Measurements from ENCODE around the gene CANX. TPM values are rescaled to one million over a fixed set of nuclear protein-coding genes. Genes with fewer than 3 reads are reported as not detected.

The CANX gene
- total and polyA plus RNA-seq, 2 of the 13 experiments (the other 11 are each of a cell fraction or from before 2014, with no cell fraction given), result 477 to 680 TPM

DNA sequence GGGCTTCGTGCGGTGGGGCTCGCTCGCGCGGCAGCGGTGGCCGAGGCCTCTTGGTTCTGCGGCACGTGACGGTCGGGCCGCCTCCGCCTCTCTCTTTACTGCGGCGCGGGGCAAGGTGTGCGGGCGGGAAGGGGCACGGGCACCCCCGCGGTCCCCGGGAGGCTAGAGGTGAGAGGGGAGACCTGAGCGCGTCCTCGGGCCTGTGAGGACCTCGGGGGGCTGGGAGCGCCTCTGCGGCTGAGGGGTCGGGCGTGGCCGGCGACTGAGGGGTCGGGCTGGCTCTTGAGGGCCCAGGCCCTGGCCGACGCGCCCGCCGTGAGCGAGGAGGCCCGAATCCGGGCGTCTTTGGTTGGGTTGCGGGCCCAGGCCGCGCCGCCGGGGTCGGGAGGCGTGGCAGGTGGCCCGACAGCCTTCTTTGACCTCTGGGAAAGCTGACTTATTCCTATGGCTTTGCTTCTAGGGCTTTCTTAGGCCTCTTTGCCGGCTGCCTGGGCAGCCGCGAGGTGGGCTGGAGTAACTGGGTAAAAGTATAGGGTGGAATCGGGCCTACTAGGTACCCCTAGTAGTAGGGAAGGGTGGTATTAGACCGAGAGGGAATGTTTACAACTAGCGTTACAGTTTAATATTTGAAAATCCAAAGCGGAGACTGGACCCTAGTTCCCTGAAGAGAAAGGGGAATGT, at the start of gene CANX (continued):
- TF ChIP-seq, protein P1, sequence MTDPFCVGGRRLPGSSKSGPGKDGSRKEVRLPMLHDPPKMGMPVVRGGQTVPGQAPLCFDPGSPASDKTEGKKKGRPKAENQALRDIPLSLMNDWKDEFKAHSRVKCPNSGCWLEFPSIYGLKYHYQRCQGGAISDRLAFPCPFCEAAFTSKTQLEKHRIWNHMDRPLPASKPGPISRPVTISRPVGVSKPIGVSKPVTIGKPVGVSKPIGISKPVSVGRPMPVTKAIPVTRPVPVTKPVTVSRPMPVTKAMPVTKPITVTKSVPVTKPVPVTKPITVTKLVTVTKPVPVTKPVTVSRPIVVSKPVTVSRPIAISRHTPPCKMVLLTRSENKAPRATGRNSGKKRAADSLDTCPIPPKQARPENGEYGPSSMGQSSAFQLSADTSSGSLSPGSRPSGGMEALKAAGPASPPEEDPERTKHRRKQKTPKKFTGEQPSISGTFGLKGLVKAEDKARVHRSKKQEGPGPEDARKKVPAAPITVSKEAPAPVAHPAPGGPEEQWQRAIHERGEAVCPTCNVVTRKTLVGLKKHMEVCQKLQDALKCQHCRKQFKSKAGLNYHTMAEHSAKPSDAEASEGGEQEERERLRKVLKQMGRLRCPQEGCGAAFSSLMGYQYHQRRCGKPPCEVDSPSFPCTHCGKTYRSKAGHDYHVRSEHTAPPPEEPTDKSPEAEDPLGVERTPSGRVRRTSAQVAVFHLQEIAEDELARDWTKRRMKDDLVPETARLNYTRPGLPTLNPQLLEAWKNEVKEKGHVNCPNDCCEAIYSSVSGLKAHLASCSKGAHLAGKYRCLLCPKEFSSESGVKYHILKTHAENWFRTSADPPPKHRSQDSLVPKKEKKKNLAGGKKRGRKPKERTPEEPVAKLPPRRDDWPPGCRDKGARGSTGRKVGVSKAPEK (CRISPR knock-in tag; IDR thresholded peaks at IDR 0.05; ENCODE audit: borderline replicate concordance), result no peak
- TF ChIP-seq ZBTB20 (CRISPR knock-in tag; IDR thresholded peaks at IDR 0.05; ENCODE audit: borderline replicate concordance, low read depth) (no peak), ZNF563 (CRISPR knock-in tag; IDR thresholded peaks at IDR 0.05) (peak; percentile 85), ZNF337 (CRISPR knock-in tag; IDR thresholded peaks at IDR 0.05; ENCODE audit: borderline replicate concordance, low read depth) (no peak), JUNB (CRISPR knock-in tag; IDR thresholded peaks at IDR 0.05; ENCODE audit: borderline replicate concordance) (no peak), GABPB1 (CRISPR knock-in tag; IDR thresholded peaks at IDR 0.05) (peak; percentile 58; the same call in 1 of the 2 replicates), SMARCE1 (IDR thresholded peaks at IDR 0.05; ENCODE audit: borderline replicate concordance) (no peak), AHR (CRISPR knock-in tag; IDR thresholded peaks at IDR 0.05) (peak; percentile 37; the same call in 1 of the 2 replicates), SALL1 (CRISPR knock-in tag; IDR thresholded peaks at IDR 0.05) (no peak; the same call in 1 of the 2 replicates), THYN1 (CRISPR knock-in tag; IDR thresholded peaks at IDR 0.05; ENCODE audit: borderline replicate concordance, low read depth) (0 out of 2 replicates have a peak, but pooled peaks have one; percentile 5), ZNF367 (CRISPR knock-in tag; IDR thresholded peaks at IDR 0.05; ENCODE audit: borderline replicate concordance) (no peak), SSRP1 (CRISPR knock-in tag; IDR thresholded peaks at IDR 0.05) (no peak), ZNF484 (CRISPR knock-in tag; IDR thresholded peaks at IDR 0.05; ENCODE audit: borderline replicate concordance, low read depth) (no peak), JDP2 (CRISPR knock-in tag; IDR thresholded peaks at IDR 0.05; ENCODE audit: borderline replicate concordance) (no peak)
- TF ChIP-seq, protein P2, sequence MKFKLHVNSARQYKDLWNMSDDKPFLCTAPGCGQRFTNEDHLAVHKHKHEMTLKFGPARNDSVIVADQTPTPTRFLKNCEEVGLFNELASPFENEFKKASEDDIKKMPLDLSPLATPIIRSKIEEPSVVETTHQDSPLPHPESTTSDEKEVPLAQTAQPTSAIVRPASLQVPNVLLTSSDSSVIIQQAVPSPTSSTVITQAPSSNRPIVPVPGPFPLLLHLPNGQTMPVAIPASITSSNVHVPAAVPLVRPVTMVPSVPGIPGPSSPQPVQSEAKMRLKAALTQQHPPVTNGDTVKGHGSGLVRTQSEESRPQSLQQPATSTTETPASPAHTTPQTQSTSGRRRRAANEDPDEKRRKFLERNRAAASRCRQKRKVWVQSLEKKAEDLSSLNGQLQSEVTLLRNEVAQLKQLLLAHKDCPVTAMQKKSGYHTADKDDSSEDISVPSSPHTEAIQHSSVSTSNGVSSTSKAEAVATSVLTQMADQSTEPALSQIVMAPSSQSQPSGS (CRISPR knock-in tag; IDR thresholded peaks at IDR 0.05), result no peak
- TF ChIP-seq, protein P3, sequence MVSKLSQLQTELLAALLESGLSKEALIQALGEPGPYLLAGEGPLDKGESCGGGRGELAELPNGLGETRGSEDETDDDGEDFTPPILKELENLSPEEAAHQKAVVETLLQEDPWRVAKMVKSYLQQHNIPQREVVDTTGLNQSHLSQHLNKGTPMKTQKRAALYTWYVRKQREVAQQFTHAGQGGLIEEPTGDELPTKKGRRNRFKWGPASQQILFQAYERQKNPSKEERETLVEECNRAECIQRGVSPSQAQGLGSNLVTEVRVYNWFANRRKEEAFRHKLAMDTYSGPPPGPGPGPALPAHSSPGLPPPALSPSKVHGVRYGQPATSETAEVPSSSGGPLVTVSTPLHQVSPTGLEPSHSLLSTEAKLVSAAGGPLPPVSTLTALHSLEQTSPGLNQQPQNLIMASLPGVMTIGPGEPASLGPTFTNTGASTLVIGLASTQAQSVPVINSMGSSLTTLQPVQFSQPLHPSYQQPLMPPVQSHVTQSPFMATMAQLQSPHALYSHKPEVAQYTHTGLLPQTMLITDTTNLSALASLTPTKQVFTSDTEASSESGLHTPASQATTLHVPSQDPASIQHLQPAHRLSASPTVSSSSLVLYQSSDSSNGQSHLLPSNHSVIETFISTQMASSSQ (IDR thresholded peaks at IDR 0.05; ENCODE audit: low read depth), result no peak
- TF ChIP-seq, protein P3 (CRISPR knock-in tag; IDR thresholded peaks at IDR 0.05; ENCODE audit: borderline replicate concordance), result no peak
- TF ChIP-seq, protein P4, sequence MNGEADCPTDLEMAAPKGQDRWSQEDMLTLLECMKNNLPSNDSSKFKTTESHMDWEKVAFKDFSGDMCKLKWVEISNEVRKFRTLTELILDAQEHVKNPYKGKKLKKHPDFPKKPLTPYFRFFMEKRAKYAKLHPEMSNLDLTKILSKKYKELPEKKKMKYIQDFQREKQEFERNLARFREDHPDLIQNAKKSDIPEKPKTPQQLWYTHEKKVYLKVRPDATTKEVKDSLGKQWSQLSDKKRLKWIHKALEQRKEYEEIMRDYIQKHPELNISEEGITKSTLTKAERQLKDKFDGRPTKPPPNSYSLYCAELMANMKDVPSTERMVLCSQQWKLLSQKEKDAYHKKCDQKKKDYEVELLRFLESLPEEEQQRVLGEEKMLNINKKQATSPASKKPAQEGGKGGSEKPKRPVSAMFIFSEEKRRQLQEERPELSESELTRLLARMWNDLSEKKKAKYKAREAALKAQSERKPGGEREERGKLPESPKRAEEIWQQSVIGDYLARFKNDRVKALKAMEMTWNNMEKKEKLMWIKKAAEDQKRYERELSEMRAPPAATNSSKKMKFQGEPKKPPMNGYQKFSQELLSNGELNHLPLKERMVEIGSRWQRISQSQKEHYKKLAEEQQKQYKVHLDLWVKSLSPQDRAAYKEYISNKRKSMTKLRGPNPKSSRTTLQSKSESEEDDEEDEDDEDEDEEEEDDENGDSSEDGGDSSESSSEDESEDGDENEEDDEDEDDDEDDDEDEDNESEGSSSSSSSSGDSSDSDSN (CRISPR knock-in tag; IDR thresholded peaks at IDR 0.05), result no peak; the same call in 1 of the 2 replicates

Data from HepG2 (cell line).